Memory B cell (primary cell): ENCODE data around the gene CCDC73.
"Not testable (repeated sequence)": the region's sequence is repeated elsewhere in the genome, so short reads cannot be mapped to it uniquely, and the experiment has no call there.

Experiments used
- ATAC-seq: fragments of 150-1000 bp; cut with Tn5 transposase; 2 replicates; pipeline ENCODE4 v1.10.0; 2021; ENCODE audit warnings: low read depth, mild to moderate bottlenecking, moderate library complexity
- DNase-seq, 2 donors: peaks; one replicate each; pipeline ENCODE4 v3.0.0; 2022; ENCODE audit warnings: low spot score in 2 of 2
- H3K27ac Mint-ChIP-seq: one replicate; pipeline ENCODE4 v1.8.0; 2022; ENCODE audit warnings: mild to moderate bottlenecking, moderate library complexity, mixed read lengths
- H3K27me3 Mint-ChIP-seq: one replicate; pipeline ENCODE4 v1.8.0; 2022; ENCODE audit warnings: mixed read lengths
- H3K36me3 Mint-ChIP-seq: one replicate; pipeline ENCODE4 v1.8.0; 2022; ENCODE audit warnings: mild to moderate bottlenecking, mixed read lengths
- H3K4me1 Mint-ChIP-seq: one replicate; pipeline ENCODE4 v1.8.0; 2022; ENCODE audit warnings: mixed read lengths
- H3K4me3 Mint-ChIP-seq: one replicate; pipeline ENCODE4 v1.8.0; 2022; ENCODE audit warnings: mild to moderate bottlenecking, moderate library complexity, mixed read lengths
- H3K9me3 Mint-ChIP-seq: one replicate; pipeline ENCODE4 v1.8.0; 2022; ENCODE audit warnings: mixed read lengths

The CCDC73 gene

GRCh38 chr11:32823617-32824016, 29.2 kb upstream of the CCDC73 start:
- not testable (repeated sequence) for DNase-seq, H3K36me3 Mint-ChIP-seq, H3K4me3 Mint-ChIP-seq, ATAC-seq, H3K4me1 Mint-ChIP-seq, H3K27me3 Mint-ChIP-seq, H3K9me3 Mint-ChIP-seq, H3K27ac Mint-ChIP-seq

- Mint-ChIP-seq H3K4me3 (no peak overlapping the region), H3K27me3 (peaks cover 3% of the 10 kb centered on the region), H3K27ac (no peak overlapping the region), H3K9me3 (no peaks in the 10 kb centered on the region), H3K4me1 (peaks cover 3% of the 10 kb centered on the region), H3K36me3 (no peaks in the 10 kb centered on the region)
- DNase-seq: no peak
- ATAC-seq: no peak
Observed at GRCh38 chr11:32821917-32822560, 27.6 kb upstream of the CCDC73 start.

GRCh38 chr11:32821517-32821916, 27.1 kb upstream of the CCDC73 start:
- no peak for DNase-seq
- H3K4me1 Mint-ChIP-seq: peaks cover 3% of the 10 kb centered on the region
- H3K27ac Mint-ChIP-seq: no peak overlapping the region
- no peak for ATAC-seq
- H3K4me3 Mint-ChIP-seq: no peak overlapping the region
- no peaks in the 10 kb centered on the region for H3K9me3 Mint-ChIP-seq
- no peaks in the 10 kb centered on the region for H3K36me3 Mint-ChIP-seq
- peaks cover 3% of the 10 kb centered on the region for H3K27me3 Mint-ChIP-seq

- Mint-ChIP-seq H3K27ac (no peak overlapping the region), H3K36me3 (no peaks in the 10 kb centered on the region), H3K4me1 (peaks cover 3% of the 10 kb centered on the region), H3K4me3 (no peak overlapping the region), H3K9me3 (no peaks in the 10 kb centered on the region), H3K27me3 (peaks cover 3% of the 10 kb centered on the region)
- no peak for ATAC-seq
- DNase-seq: no peak
Observed at GRCh38 chr11:32820497-32820896, 26.0 kb upstream of the CCDC73 start.

- DNase-seq: no peak
- Mint-ChIP-seq H3K9me3 (no peaks in the 10 kb centered on the region), H3K27ac (no peak overlapping the region), H3K4me3 (no peak overlapping the region), H3K4me1 (peaks cover 3% of the 10 kb centered on the region), H3K36me3 (no peaks in the 10 kb centered on the region), H3K27me3 (peaks cover 2% of the 10 kb centered on the region)
- ATAC-seq: no peak
Observed at GRCh38 chr11:32819187-32819586, 24.7 kb upstream of the CCDC73 start.

- ATAC-seq: no peak
- Mint-ChIP-seq H3K9me3 (no peaks in the 10 kb centered on the region), H3K27ac (no peak overlapping the region), H3K4me3 (no peak overlapping the region), H3K4me1 (peaks cover 3% of the 10 kb centered on the region), H3K27me3 (peaks cover 2% of the 10 kb centered on the region), H3K36me3 (no peaks in the 10 kb centered on the region)
- DNase-seq: no peak
Observed at GRCh38 chr11:32817852-32818183, 23.4 kb upstream of the CCDC73 start.

- Mint-ChIP-seq H3K27me3 (peaks cover 2% of the 10 kb centered on the region), H3K9me3 (no peaks in the 10 kb centered on the region), H3K36me3 (no peaks in the 10 kb centered on the region), H3K4me1 (peaks cover 3% of the 10 kb centered on the region), H3K4me3 (no peak overlapping the region), H3K27ac (no peak overlapping the region)
- ATAC-seq (no peak), DNase-seq (no peak)
Observed at GRCh38 chr11:32817181-32817851, 22.9 kb upstream of the CCDC73 start.

- DNase-seq (peak; percentile 11 to 28), ATAC-seq (peak; percentile 74)
- H3K27ac Mint-ChIP-seq: no peak overlapping the region
- H3K4me3 Mint-ChIP-seq: no peak overlapping the region
- no peaks in the 10 kb centered on the region for H3K36me3 Mint-ChIP-seq
- H3K9me3 Mint-ChIP-seq: no peaks in the 10 kb centered on the region
- H3K4me1 Mint-ChIP-seq: no peaks in the 10 kb centered on the region
- H3K27me3 Mint-ChIP-seq: no peaks in the 10 kb centered on the region
Observed at GRCh38 chr11:32809313-32809712, 14.9 kb upstream of the CCDC73 start.

- no peaks in the 10 kb centered on the region for H3K36me3 Mint-ChIP-seq
- H3K27me3 Mint-ChIP-seq: peaks cover 2% of the 10 kb centered on the region
- no peak overlapping the region for H3K4me3 Mint-ChIP-seq
- ATAC-seq (no peak), DNase-seq (no peak)
- H3K27ac Mint-ChIP-seq: no peak overlapping the region
- H3K9me3 Mint-ChIP-seq: no peaks in the 10 kb centered on the region
- H3K4me1 Mint-ChIP-seq: no peaks in the 10 kb centered on the region
Observed at GRCh38 chr11:32796425-32796824, 2.0 kb upstream of the CCDC73 start.

- peak; percentile 58 to 65 for DNase-seq
- no peak overlapping the region for H3K27ac Mint-ChIP-seq
- no peaks in the 10 kb centered on the region for H3K4me1 Mint-ChIP-seq
- H3K4me3 Mint-ChIP-seq: peak overlapping the region; percentile 35
- no peaks in the 10 kb centered on the region for H3K9me3 Mint-ChIP-seq
- ATAC-seq: peak; percentile 77
- H3K27me3 Mint-ChIP-seq: peaks cover 3% of the 10 kb centered on the region
- no peaks in the 10 kb centered on the region for H3K36me3 Mint-ChIP-seq
Observed at GRCh38 chr11:32792948-32793475, 1.4 kb downstream of the CCDC73 start.

- ATAC-seq (peak; percentile 19), DNase-seq (no peak)
- Mint-ChIP-seq H3K27ac (no peak overlapping the region), H3K4me1 (no peaks in the 10 kb centered on the region), H3K27me3 (peaks cover 5% of the 10 kb centered on the region), H3K9me3 (no peaks in the 10 kb centered on the region), H3K4me3 (no peak overlapping the region), H3K36me3 (no peaks in the 10 kb centered on the region)
Observed at GRCh38 chr11:32792111-32792947, 2.1 kb downstream of the CCDC73 start.

GRCh38 chr11:32790916-32791315, 3.5 kb downstream of the CCDC73 start:
- peaks cover 5% of the 10 kb centered on the region for H3K27me3 Mint-ChIP-seq
- H3K36me3 Mint-ChIP-seq: no peaks in the 10 kb centered on the region
- H3K27ac Mint-ChIP-seq: no peak overlapping the region
- ATAC-seq (no peak), DNase-seq (no peak)
- H3K4me1 Mint-ChIP-seq: no peaks in the 10 kb centered on the region
- H3K9me3 Mint-ChIP-seq: no peaks in the 10 kb centered on the region
- no peak overlapping the region for H3K4me3 Mint-ChIP-seq

- Mint-ChIP-seq H3K27me3 (peaks cover 3% of the 10 kb centered on the region), H3K9me3 (no peaks in the 10 kb centered on the region), H3K27ac (no peak overlapping the region), H3K4me1 (no peaks in the 10 kb centered on the region), H3K36me3 (no peaks in the 10 kb centered on the region), H3K4me3 (no peak overlapping the region)
- no peak for DNase-seq
- no peak for ATAC-seq
Observed at GRCh38 chr11:32786811-32787210, 7.7 kb downstream of the CCDC73 start.

- ATAC-seq (no peak), DNase-seq (no peak)
- no peaks in the 10 kb centered on the region for H3K4me1 Mint-ChIP-seq
- peaks cover 3% of the 10 kb centered on the region for H3K27me3 Mint-ChIP-seq
- no peak overlapping the region for H3K4me3 Mint-ChIP-seq
- H3K36me3 Mint-ChIP-seq: no peaks in the 10 kb centered on the region
- no peaks in the 10 kb centered on the region for H3K9me3 Mint-ChIP-seq
- no peak overlapping the region for H3K27ac Mint-ChIP-seq
Observed at GRCh38 chr11:32785262-32785661, 9.2 kb downstream of the CCDC73 start.
